Myocyte (in vitro differentiated cells): Measurements from ENCODE around the gene SLC39A3. TPM values are rescaled to one million over a fixed set of nuclear protein-coding genes. Genes with fewer than 3 reads are reported as not detected.
A peak's percentile ranks its signal among the peaks of the same experiment; 100 is the strongest.

ENCODE experiments used
- DNase-seq: peaks from one replicate; pipeline ENCODE4 v3.0.0-alpha.2; 2012; ENCODE audit warnings: low read depth
- total RNA-seq: library from RNA; depleted of rRNA; stranded (reverse); fragments of >200 nt; gene quantifications from 2 replicates; pipeline ENCODE4 v1.2.3, GENCODE V29; 2014

Gene SLC39A3
- total RNA-seq, 1 donor from 2014 or later, result 35.5 TPM

- DNase-seq, result no peak
These were observed 36.1 kb downstream of the SLC39A3 start for GRCh38 chr19:2703691-2704216.

DNA sequence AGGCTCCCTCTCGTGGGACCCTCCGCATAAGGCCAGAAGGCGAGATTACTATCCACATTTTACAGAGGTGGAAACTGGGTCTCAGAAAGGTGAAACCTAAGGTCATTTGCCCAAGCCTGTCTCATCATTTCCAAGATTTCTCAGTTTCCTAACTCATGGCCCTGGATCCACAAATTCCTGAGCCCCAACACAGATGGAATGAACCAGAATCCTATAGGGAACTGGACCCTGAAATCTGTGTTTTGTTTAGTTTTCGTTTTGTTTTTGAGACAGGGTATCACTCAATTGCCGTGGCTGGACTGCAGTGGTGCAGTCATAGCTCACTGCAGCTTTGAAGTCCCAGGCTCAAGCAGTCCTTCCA, 36.8 kb downstream of the SLC39A3 start:
- no peak for DNase-seq

GRCh38 chr19:2702170-2703076, 37.4 kb downstream of the SLC39A3 start, which contains the start of gene GNG7:
TSS of gene GNG7 (minus strand) at chr19:2702694. CDS start at chr19:2520688, 182,006 bp downstream.
- DNase-seq, result no peak

DNA sequence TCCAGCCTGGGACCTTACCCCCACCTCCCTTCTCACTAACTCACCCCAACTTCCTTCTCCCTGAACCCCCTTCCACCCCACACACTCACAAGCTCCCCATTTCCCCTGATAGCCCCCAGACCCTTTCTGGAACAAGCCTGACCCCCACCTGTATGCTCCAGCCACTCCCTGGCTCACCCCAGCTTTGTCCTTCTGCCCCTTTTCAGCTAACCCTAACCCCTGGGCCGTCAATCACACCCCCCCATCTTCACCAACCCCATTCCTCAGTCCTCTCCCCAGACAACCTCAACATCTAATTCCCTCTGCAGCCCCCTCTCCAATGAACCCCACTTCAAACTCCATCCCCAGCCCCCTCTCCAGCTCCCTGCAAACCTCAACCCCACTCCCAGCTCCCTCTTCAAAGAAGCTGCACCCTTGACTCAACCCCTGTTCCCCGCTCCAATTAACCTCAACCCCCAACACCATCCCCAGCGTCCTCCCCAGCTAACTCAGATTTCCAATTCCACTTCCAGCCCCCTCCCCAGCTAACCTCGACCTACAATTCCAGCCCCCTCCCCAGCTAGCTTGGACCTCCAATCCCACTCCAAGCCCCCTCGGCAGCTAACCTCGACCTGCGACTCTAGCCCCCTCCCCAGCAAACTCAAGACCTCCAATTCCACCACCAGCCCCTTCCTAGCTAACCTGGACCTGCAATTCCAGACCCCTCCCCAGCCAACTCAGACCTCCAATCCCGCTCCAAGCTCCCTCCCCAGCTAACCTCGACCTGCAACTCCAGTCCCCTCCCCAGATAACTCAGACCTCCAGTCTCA, 38.3 kb downstream of the SLC39A3 start:
- no peak for DNase-seq

GRCh38 chr19:2700660-2701360, 39.0 kb downstream of the SLC39A3 start:
- no peak for DNase-seq

GRCh38 chr19:2699413-2700140, 40.2 kb downstream of the SLC39A3 start:
- no peak for DNase-seq

GRCh38 chr19:2694196-2694595, 45.6 kb downstream of the SLC39A3 start:
- DNase-seq, result no peak

- DNase-seq, result no peak
These were observed 46.2 kb downstream of the SLC39A3 start for GRCh38 chr19:2693492-2694160.

DNA sequence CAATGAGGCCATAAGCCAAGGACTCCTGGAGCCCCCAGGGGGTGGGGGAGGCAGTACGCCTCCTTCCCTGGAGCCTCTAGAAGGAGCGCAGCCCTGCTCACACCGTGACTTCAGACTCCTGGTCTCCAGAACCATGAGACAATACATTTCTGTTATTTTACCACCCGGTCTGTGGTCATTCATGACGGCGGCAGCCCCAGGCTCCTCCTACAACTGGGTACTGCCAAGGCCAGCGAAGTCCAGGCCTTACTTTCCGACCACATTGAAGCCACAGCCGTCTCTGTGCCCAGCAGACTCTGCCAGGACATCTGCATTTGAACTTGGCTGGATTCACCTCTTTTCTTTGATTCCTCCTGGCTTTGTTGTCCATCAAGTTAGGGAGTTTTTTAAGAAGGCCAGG, 47.9 kb downstream of the SLC39A3 start:
- peak; percentile 10 for DNase-seq

DNA sequence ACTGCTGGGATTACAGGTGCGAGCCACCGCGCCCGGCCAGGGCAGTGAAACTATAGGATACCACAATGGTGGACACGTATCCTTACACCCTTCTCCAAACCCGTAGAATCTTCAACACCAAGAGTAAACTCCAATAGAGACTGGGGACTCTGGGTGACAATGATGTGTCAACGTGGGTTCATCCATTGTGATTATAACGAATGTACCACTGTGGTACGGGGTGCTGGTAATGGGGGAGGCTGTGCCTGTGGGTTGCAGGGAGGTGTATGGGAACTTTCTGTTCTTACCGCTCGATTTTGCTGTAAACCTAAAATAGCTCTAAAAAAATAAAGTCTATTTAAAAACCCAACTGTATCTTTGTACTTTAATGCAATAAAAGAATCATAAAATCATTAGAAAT, 49.0 kb downstream of the SLC39A3 start:
- DNase-seq, result no peak

GRCh38 chr19:2686360-2686759, 53.5 kb downstream of the SLC39A3 start:
- no peak for DNase-seq

- no peak for DNase-seq
These were observed 54.6 kb downstream of the SLC39A3 start for GRCh38 chr19:2685204-2685704.

- DNase-seq, result no peak
These were observed 56.3 kb downstream of the SLC39A3 start for GRCh38 chr19:2683430-2684003.

Other genes starting within 250 kb of the SLC39A3 start
- gene GNG7, start 37.3 kb downstream of the SLC39A3 start, total RNA-seq, result not detected in 2 replicates
- gene DIRAS1, start 18.6 kb downstream of the SLC39A3 start, total RNA-seq, result 4.2 and 4.5 TPM in 2 replicates
- gene SGTA, start 43.3 kb upstream of the SLC39A3 start, total RNA-seq, result 82.5 and 99.4 TPM in 2 replicates
- 102 and 142 TPM in 2 replicates for gene THOP1, start 45.5 kb upstream of the SLC39A3 start, total RNA-seq
- gene ZNF554, start 79.9 kb upstream of the SLC39A3 start, total RNA-seq, result 6.5 and 6.8 TPM in 2 replicates
- 25.2 and 29.1 TPM in 2 replicates for gene ZNF555, start 101.5 kb upstream of the SLC39A3 start, total RNA-seq
- gene ZNF556, start 127.3 kb upstream of the SLC39A3 start, total RNA-seq, result 44.2 and 78.5 TPM in 2 replicates
- 4.0 TPM in 2 replicates for gene ZNF57, start 160.9 kb upstream of the SLC39A3 start, total RNA-seq
- gene ZNF77, start 205.0 kb upstream of the SLC39A3 start, total RNA-seq, result 4.0 and 4.5 TPM in 2 replicates
- gene TLE6, start 237.5 kb upstream of the SLC39A3 start, total RNA-seq, result not detected in 2 replicates